Measurements from ENCODE around the gene CASK.
"Not testable (repeated sequence)": the region's sequence is repeated elsewhere in the genome, so short reads cannot be mapped to it uniquely, and the experiment has no call there.

CASK gene

DNA sequence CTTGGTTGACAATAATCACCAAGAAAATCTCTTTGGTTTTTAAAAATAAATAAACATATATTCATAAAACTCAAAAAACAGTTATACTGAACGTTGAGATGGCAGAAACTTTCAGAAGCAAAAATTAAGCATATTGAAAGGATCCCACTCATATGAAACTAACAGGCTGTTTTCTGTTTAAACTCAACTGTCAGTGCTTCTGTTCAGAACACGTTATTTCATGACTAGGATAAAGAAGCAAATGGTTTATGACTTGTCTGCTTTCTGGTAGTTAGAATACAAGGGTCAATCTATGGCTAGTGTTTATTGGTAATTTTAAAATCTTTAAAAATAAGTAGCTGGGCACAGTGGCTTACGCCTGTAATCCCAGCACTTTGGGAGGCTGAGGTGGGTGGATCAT lies 195.2 kb downstream of the CASK start:
- no peak for DNase-seq

DNA sequence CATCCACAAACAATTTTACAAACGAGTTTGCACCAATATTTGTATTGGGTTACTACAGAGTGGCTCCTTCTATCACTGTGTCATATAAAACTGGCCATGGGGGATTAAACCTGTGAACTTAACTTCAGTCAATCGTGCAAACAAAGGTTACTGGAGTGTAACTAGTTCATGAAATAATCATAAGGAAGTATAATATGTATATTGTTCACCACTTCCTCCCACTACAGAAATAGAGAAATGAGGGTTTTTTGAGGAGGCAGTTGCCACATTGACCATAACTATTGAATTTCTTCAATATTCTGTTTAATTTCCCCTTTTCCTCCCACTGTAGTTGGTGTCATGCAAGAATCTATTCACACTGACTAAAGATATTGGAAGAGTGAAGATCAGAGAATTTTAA lies 199.5 kb downstream of the CASK start, which contains the start of gene GPR82:
Gene GPR82, plus strand, starts transcription at position 356 of the 400 bp plus-strand sequence. CDS start 2,846 bp downstream, outside the sequence.
- no peak for DNase-seq

DNA sequence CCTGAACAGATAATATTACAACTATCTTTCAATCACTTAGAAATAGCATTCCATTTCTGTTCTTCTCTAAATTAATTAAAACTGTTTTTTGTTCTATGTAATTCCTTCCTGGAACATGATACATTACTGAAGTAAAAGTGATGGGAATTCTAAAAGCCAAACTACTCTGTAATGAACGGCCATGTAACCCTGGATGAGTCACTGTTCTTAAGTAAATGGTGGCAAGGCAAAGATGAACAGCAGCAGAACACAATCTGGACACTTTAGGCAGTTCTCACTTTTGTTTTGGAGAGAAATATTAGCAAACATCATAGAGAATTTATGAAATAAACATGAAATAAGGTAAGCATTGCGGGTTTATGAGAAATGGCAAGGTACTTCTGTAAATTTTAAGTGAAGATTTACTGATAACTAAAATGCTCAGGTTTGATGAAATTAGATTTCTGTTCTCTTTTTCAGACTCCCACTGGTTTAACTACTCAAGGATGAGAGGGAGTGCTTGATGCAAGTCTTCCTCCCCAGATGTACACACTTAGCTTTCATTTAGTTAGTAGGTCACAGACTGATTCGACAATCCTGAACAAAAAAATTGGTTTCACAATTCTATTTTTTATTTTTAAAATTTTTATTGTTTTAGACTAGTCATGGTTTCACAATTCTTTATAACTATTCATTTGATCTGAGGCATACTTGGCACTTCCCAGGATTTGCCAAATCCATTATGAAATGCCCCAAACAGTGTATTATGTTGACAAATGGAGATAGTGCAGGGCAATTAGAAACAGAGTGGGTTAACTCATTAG lies 200.3 kb downstream of the CASK start:
- DNase-seq = no peak

DNA sequence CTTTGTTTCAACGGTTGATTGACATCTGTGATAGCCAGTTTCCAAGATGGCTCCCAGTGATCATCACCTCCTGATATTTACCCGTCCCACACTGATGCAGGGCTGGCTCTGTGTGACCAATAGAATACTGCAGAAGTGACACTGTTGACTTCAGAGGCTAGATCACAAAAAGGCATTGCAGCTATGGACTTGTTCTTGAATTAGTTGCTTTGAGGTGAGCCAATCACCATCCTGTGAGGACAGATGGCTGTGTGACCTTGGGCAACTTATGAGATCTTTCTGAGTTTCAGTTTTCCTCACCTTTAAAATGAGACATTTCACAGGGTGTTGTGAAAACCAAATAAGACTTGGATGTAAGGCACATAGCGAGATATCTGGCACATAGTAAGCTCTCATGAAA lies 201.1 kb downstream of the CASK start:
- DNase-seq = no peak

DNA sequence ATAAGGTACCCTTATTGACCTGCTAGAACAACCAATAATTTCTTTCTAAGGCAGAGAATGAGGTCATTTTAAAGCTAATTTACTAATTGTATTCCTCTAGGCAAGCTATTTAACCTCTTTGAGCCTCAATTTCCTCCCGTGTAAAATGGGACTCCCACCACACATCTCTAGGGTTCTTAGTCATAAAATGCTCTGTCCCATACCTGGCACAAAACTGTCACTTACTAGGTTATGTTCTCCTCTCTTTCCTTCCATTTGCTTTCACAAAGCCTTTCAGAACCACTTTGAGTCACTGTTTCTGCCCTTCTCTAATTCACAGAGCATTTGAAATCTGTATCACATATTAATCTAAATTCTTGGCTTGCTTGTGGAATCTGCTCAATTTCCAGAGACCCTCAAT lies 201.8 kb downstream of the CASK start:
- DNase-seq = no peak

DNA sequence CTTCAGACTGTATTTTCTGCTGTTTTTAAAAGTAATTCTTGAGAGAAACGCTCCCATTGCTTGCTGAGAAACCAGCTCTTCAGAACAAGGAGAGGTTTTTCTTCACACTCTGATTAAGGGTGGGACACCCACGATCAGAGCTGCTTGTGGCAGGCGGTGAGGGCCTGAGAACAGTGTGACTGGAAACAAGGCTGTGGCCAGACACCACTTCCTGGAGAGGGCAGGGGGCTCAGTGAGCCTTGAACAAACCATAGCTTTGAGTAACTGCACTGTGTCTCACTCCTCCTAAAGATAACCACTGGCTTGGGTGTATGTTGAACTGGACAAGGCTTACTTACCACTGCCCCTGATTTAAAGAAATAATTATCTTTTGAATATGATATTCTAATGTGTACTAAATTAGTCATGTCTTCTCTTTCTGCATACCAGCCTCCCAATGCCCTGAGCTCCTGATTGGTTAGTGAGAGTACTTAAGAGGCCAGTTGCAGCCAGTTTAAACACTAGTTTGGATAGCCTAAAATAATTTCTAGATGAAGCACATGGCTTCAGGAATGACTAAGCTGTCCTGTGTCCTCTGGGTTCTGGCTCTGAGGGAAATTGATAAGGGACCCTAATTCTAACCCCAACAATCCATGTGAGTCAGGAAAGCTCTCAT lies 203.1 kb downstream of the CASK start:
- no peak for DNase-seq

DNA sequence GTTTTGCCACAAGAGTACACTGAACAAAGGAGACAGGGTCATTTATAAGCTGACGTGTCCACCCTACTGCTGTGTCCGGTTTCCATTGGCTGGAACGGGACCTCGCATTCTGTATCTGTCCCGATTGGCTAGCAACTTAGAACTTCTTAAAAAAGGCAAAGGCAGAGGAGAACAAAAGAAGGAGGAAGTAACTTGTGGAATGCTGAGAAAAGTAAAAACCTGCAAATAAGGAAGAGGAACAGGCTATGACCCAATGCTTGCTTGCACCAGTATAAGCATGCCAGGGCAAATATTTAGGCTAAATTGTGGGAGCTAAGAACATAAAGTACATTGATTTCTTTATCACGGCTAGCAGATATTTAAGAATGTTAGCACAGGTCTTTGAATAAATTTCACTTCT lies 203.7 kb downstream of the CASK start:
- not testable (repeated sequence) for DNase-seq

DNA sequence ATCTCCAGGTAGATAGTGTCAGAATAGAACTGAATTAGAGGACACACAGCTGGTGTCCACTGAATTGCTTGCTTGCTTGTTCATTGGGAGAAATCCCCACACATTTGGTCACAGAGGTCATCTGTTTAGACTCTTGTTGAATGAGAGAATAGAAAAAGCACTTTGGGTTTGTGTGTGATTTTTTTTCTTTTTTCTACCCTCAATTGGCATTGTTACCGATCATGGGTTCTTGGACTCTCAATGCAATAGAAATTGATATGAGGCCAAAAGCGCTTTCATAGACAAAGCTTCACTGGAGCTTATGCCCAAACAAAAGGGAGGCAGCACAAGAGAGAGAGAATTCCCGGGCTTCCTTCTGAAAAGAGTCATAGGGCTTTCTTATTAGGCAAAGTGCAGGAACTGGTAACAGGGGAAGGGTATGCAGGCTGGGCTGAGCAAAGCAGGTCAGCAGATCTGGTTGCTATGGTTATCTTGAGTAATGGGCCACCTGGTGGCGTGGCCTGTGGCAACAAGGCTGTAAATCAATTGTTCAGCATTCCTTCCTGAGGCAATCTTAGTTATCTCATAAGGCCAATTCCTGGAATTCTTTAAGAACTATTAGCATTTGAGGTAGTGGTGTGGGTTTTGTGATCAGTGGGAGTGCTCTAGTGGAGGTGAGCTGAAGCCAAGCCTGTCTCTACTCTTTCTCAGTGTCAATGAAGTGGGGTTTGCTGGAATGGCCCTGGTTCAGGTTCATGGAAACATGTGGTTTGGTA lies 204.7 kb downstream of the CASK start:
- DNase-seq = no peak

DNA sequence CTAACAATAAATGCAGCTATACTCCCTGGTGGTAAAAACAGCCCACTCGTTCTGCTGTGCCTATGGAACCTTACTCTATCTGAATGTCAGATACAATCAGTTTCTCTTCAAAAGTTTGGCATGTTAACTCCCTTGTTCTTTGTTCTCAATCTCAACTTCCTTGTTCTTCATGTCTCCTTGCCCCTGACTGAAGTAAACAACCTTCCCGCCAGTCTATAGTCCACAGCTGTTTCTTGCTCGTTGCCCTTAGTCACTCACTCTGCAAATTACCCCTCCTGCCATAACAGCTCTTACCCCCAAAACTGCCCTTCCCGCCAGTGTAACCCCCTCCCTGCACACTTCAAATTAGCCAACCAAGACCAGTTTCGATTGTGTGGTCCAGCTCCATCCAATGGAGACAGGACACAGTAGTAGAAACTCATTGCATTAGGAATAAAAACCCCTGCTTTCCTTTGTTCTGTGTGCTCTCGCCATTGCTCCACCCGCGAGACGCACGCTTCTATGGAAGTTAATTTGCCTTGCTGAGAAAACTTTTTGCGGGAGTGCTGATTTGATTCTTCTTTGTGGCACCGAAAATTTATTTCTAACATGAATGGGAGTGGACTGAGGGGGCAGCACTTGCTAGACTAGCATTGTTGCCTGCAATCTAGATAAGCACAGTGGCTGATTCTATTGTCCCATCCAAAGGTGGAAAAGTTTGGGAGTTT lies 206.4 kb downstream of the CASK start:
- no peak for DNase-seq

DNA sequence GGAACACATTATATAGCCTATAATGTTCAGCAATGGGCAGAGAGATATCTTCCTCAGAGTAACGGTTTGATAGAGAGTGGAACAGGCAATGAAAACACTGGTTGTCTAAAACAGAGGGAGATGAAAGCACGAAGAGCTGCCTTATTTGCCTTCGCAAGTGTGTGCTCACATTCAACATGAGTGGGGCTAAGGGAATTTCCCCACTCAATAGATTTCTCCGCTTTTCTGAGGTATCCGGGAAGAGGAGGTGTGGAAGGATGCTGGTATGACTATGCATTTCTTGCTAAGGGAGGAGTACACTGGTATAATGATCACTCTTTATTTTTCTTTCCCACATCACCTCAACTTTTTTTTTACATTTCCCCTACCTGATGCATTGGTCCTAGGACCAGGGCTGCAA lies 207.1 kb downstream of the CASK start:
- DNase-seq = no peak

DNA sequence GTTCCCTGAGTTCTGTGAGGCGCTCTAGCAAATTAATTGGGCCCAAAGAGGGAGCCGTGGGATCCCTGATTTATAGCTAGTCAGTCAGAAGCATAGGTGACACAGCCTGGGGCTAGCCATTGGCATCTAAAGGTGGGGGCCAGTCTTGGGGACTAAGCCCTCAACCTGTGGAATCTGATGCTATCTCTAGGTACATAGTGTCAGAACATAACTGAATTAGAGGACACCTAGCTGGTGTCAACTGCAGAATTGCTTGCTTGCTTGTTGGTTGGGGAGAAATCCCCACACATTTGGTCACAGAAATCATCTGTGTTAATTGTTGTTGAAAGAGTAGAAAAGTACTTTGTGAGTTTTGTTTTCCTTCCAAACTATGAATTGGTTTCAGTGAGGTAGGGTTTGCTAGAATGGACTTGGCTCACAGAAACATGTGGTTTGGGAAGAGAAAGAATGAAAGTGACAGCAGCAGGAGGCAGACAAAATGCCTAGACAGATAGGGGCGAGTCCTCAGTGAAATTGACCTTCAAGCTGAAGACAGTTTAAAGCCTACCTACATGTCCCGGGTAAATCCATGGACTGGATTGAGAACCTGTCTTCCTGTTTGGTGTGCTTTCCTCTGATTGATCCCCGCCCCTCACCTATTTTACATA lies 212.2 kb downstream of the CASK start:
- DNase-seq = no peak

DNA sequence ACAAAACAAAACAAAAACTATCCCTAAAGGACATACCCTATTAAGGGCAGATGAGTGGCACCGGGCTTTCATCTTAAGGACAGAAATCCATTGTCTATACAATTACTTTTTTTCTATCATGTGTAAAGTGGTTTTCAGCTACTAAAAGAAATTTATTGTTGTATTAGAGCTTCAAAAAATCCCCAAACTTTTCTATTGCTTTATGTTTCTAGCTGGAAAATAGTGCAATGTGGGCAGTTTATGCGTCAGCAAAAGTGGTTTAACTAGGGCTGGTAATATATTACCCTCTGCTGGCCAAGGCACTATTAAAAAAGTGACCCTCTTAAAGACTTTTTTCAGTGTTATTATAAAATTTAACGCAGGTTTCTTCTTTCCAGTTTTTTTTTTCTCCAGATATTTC lies 214.9 kb downstream of the CASK start:
- DNase-seq = no peak

DNA sequence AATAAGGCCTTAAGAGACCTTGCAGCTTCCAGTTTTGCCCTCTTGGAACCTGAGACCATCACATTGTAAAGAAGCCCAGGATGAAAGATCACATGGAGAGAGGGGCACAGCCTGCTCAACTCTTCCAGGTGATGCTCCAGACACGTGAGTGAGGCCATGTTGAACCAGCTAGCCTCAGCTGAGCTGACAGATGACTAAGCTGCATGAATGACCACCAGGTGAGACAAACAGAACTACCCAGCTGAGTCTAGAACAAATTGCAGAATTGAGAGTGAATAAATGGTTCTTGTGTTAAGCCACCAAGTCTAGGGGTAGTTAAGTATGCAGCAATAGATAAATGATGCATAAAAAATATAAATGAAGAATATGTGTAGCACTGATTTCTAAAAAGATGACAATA lies 216.1 kb downstream of the CASK start:
- no peak for DNase-seq

DNA sequence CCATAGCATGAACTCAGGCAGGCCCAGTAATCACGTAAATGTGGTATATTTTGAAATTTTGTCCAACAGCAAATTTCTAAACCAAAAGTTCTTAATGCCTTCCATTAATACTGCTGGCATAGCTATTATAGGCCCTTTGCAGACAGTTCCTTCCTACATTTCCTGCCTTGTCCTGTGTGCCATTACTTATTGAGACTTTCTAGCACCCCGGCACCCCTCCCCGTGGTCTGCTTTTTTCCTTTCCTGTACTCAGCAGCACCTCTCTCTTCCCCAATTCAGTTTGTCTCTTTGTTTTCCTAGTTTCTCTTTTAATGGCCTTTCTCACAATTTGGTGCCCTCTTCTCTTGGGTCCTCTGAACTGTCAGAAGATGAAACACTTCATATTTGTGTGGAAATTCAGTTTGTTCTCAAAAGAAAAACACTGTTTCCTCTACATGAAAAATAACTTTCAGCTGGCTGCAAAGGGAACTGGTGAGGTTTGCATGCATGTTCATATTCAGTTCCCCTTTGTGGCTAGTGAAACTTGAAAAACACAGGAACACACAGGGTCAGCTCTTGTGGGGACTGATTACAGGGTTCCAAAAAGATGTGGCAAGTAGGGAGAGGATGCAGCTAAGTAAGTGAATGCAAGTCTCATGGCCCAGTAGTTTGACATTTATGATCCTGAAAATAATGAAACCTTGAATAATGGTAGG lies 217.5 kb downstream of the CASK start:
- no peak for DNase-seq

DNA sequence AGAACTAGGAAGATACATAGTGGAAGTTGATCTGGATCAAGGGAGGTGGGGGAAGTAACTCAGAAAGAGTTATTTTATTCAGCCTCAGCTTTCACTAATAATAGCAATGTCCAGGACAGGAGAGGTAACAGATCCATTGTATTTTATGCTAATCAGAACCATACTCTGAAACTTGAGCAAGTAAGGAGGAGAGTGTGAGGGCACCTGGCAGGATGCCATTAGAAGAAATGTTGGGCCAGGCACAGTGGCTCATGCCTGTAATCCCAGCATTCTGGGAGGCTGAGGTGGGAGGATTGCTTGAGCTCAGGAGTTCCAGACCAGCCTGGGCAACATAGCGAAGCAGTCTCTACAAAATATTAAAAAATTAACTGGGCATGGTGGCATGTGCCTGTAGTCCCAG lies 218.3 kb downstream of the CASK start:
- no peak for DNase-seq

DNA sequence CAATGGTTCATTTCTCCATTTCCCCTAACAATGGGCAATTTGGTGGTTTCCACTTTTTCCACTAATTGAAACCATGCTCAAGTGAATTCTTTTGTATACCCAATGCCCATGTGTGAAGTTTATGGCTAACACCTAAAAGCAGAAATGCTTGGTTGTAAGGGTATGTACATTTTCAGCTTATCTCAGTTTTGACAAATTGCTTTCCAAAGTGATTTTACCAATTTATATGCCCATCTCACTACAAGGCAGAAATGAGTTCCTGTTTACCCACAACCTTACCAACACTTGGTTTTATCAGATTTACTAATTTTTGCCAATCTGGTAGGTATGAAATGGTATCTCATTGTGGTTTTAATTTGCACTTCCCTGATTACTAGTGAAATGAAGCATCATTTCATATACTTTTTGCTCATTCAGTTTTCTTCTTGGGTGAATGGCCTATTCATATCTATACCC lies 219.8 kb downstream of the CASK start:
- no peak for DNase-seq

DNA sequence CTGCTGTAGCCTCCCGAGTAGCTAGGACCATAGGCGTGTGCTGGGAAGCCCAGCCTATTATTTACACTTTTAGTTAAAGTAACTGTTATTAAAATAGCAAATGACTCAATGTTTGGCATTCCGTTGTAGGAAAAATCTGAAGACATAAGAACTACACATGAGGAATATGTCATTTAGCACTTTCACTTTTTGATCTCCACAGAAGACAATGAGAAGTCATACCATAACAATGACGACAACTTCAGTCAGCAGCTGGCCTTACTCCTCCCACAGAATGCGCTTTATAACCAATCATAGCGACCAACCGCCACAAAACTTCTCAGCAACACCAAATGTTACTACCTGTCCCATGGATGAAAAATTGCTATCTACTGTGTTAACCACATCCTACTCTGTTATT lies 227.9 kb downstream of the CASK start:
- no peak for DNase-seq

DNA sequence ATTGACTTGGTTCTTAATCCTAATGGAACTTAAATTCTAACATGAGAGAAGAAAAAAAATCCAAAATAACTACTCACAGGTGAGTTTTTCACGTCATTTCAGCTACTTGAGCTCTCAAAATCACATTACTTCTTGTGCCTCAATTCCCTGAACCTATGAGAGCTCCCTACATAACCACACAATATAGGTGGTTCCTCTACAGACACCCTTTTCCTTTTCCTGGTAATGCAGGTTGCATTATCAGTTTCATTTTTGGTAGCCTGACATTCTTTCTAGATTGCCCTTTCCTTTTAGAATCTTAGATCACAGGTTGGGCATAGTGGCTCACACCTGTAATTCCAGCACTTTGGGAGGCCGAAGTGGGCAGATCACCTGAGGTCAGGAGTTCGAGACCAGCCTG lies 230.3 kb downstream of the CASK start:
- no peak for DNase-seq

DNA sequence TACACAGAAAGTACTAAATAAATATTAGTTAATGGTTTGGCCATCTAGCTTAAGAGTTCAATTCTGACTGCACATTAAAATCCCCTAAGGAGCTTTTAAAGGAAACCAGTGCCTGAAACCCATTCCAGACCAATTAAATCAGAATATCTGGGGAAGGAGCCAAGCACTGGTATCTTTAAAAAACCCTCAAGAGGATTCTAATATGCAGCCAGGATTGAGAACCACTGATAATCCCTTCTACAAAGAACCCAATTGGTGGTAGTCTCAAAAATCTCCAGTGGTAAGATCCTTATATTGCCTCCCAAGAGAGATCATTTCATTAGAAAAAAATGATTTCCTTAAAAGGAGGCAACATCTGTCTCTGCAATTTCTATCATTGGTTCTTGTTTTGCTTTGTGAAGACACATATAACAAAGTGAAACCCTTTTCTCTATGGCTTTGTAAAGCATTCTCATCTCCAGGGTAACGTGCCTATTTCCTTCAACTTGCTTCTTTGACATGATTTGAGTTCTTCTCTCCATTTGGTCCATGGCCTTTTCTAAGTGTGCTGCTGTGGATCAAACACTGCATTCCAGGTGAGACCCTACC lies 231.1 kb downstream of the CASK start:
- no peak for DNase-seq

DNA sequence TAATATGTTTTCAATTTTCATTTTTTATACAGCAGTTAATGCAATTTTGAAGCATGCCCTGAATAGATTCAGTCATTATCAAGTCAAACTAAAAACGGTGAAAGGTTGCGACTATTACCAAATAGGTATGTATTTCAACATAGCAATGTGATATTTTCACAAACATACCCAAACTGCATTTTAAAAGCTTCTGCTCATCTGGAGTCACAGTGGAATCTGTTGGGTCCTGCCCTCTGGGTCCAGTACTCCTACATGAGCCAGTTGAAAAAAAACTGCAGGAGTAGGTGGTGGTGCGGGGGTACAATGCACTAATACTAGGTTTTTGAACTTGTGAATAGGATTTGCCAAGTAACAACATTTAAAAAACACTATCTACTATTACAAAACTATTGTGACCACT lies 233.6 kb downstream of the CASK start:
- no peak for DNase-seq

DNA sequence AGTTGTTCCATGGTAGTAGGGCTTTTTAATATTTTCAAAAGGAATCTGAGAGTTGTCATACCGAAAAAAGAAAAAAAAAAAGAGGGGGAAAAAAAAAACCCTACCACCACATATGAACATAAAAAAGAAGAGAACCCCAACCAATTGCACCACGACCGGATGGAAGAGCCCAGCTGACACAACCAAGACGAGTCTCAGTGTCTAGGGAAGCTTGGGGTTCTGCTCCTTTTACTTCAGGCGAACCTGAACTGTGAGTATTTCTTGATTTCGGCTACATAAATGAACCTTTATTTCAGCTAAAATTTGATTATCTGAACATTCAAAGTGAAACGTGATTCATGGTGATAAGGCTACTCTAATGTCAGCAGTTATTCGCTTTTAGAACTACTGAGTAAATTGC lies 234.5 kb downstream of the CASK start, which contains the start of gene GPR34:
Gene GPR34, plus strand, starts transcription at position 139 of the 400 bp plus-strand sequence. CDS start 6,661 bp downstream, outside the sequence.
- DNase-seq = no peak

All from DMS 273 treated with DMSO at 0.1 percent for 48 hours (cell line).